ENCODE measurements around the gene AMDHD2. TPM values are rescaled to one million over a fixed set of nuclear protein-coding genes. Genes with fewer than 3 reads are reported as not detected.

AMDHD2 gene, protein sequence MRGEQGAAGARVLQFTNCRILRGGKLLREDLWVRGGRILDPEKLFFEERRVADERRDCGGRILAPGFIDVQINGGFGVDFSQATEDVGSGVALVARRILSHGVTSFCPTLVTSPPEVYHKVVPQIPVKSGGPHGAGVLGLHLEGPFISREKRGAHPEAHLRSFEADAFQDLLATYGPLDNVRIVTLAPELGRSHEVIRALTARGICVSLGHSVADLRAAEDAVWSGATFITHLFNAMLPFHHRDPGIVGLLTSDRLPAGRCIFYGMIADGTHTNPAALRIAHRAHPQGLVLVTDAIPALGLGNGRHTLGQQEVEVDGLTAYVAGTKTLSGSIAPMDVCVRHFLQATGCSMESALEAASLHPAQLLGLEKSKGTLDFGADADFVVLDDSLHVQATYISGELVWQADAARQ
- polyA plus RNA-seq (2011; rRNA removed) = 9.5 and 15.9 TPM in 2 replicates
- polyA minus RNA-seq (2011; rRNA and poly(A)+ RNA removed) = 10.2 and 10.5 TPM in 2 replicates

DNA sequence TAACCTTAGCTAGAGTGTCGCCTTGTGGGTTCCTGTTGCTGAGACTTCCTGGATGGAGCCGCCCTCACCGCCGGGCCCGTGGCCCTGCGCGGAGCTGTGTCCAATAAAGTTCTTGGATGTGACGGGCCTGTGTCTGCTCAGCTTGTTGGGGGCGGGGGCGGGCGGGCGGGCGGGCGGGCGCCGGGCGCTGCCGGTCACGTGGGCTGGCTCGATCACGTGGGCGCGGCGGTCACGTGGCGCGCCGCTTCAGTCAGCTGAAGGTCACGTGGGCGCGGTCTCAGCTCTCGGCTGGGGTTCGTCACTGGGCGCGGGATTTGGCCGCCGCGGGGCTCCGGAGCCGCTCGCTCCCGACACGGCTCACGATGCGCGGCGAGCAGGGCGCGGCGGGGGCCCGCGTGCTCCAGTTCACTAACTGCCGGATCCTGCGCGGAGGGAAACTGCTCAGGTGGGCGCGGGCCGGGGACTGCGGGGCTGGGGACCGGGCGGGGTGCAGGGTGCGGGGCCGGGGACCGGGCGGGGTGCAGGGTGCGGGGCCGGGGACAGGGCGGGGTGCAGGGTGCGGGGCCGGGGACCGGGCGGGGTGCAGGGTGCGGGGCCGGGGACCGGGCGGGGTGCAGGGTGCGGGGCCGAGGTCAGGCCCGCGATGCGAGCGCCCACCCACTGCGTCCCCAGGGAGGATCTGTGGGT lies at the start of gene AMDHD2:
AMDHD2 (plus strand) TSS at position 275 of the 687 bp plus-strand sequence; CDS start at position 363, 88 bp downstream.
- TF ChIP-seq, protein P1, sequence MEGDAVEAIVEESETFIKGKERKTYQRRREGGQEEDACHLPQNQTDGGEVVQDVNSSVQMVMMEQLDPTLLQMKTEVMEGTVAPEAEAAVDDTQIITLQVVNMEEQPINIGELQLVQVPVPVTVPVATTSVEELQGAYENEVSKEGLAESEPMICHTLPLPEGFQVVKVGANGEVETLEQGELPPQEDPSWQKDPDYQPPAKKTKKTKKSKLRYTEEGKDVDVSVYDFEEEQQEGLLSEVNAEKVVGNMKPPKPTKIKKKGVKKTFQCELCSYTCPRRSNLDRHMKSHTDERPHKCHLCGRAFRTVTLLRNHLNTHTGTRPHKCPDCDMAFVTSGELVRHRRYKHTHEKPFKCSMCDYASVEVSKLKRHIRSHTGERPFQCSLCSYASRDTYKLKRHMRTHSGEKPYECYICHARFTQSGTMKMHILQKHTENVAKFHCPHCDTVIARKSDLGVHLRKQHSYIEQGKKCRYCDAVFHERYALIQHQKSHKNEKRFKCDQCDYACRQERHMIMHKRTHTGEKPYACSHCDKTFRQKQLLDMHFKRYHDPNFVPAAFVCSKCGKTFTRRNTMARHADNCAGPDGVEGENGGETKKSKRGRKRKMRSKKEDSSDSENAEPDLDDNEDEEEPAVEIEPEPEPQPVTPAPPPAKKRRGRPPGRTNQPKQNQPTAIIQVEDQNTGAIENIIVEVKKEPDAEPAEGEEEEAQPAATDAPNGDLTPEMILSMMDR (IDR thresholded peaks at IDR 0.05; ENCODE audit: insufficient read depth, low read depth, low read length) = no peak
- Histone ChIP-seq H3K4me3 (ENCODE audit: low read depth, low read length) (peak within 1 kb of the TSS; percentile 63), H3K36me3 (ENCODE audit: control insufficient read depth, insufficient read depth, low read length) (peaks cover 18% of the 10 kb centered on the region), H3K27me3 (ENCODE audit: control insufficient read depth, insufficient read depth, low read length) (no peaks in the 10 kb centered on the region)
- POLR2A ChIA-PET = interaction anchor here (0.8 kb wide), 1 partner anchor 503 kb away, joined by 3 read pairs; no protein-coding TSS in a partner anchor
- peak; percentile 42 for DNase-seq (ENCODE audit: low read depth)
- CTCF ChIA-PET = interaction anchor here (0.6 to 0.8 kb wide), 3 partner anchors 9 to 32 kb away, joined by 3 read pairs; partner anchors contain the start of gene CEMP1

DNA sequence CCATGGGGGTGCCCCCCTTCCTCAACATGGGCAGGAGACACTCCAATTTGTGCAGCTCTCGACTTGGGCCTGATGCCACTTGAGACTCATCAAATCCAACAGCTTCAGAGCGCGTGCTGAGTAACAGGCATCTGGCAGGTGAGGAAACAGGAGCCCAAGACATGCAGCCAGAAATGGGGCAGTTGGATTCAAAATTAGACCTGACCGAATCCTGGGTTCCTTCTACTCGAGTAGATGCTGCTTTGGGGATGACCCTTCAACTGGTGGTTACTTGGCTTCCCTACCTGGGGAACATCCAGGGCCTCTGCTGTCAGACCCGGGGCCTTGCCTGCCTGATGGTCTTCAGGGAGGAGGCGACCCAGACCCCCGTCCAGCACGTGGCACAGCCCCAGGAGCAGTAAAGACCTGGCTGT lies 49.6 kb upstream of the AMDHD2 start:
- no peak for DNase-seq (ENCODE audit: low read depth)

DNA sequence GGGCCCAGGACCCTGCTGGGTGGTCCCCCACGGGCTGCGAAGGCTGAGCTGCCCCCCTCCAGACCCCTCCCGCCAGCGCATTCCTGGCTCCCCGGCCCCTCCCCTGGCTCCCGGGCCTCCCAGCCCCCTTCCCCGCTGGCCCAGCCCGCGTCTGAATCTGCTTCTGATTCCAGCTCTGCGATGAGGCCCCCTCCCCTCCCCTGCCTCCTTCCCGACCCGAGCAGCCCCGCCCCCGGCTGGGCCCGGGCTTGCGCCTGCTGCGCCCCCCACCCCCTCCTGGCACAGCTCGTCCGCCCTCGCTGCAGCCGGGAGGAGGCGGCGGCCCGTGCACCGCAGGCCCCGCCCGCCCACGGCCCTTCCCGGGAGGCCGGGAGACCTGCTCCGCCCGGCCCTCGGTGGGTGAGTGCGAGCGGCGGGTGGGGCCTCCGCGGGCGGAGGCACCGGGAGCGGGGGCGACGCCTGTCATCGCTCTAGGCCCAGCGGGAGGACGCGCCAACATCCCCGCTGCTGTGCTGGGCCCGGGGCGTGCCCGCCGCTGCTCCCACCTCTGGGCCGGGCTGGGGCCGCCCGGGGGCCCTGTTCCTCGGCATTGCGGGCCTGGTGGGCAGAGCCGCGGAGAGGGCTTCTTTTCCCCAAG lies 49.0 kb upstream of the AMDHD2 start, which contains the start of gene NTN3:
NTN3 (plus strand) TSS at position 282 of the 637 bp plus-strand sequence. CDS start 405 bp downstream, outside the sequence.
- ChIA-PET POLR2A (no interaction called here), CTCF (interaction anchor here (1.1 to 1.3 kb wide), 2 partner anchors 12 to 30 kb away, joined by 3 to 4 read pairs; no protein-coding TSS in a partner anchor)
- no peaks in the 10 kb centered on the region; the same call in 1 of the 2 replicates for H3K36me3 ChIP-seq (ENCODE audit: control insufficient read depth, insufficient read depth, low read length)
- H3K4me3 ChIP-seq (ENCODE audit: low read depth, low read length) = peak within 1 kb of the TSS; percentile 17
- TF ChIP-seq, protein P1 (IDR thresholded peaks at IDR 0.05; ENCODE audit: insufficient read depth, low read depth, low read length) = no peak
- H3K27me3 ChIP-seq (ENCODE audit: control insufficient read depth, insufficient read depth, low read length) = no peaks in the 10 kb centered on the region
- DNase-seq (ENCODE audit: low read depth) = no peak

More for the DNA sequence above, 49.6 kb upstream of the AMDHD2 start:
- ChIA-PET CTCF (interaction anchor here (0.6 to 1.3 kb wide), 4 partner anchors 12 to 131 kb away, joined by 3 to 4 read pairs (median 3); partner anchors contain the start of gene ABCA3), POLR2A (no interaction called here)
- TF ChIP-seq, protein P1 (IDR thresholded peaks at IDR 0.05; ENCODE audit: insufficient read depth, low read depth, low read length) = no peak
- no peaks in the 10 kb centered on the region for H3K27me3 ChIP-seq (ENCODE audit: control insufficient read depth, insufficient read depth, low read length)
- no peak overlapping the region for H3K4me3 ChIP-seq (ENCODE audit: low read depth, low read length)
- H3K36me3 ChIP-seq (ENCODE audit: control insufficient read depth, insufficient read depth, low read length) = no peaks in the 10 kb centered on the region; the same call in 1 of the 2 replicates

DNA sequence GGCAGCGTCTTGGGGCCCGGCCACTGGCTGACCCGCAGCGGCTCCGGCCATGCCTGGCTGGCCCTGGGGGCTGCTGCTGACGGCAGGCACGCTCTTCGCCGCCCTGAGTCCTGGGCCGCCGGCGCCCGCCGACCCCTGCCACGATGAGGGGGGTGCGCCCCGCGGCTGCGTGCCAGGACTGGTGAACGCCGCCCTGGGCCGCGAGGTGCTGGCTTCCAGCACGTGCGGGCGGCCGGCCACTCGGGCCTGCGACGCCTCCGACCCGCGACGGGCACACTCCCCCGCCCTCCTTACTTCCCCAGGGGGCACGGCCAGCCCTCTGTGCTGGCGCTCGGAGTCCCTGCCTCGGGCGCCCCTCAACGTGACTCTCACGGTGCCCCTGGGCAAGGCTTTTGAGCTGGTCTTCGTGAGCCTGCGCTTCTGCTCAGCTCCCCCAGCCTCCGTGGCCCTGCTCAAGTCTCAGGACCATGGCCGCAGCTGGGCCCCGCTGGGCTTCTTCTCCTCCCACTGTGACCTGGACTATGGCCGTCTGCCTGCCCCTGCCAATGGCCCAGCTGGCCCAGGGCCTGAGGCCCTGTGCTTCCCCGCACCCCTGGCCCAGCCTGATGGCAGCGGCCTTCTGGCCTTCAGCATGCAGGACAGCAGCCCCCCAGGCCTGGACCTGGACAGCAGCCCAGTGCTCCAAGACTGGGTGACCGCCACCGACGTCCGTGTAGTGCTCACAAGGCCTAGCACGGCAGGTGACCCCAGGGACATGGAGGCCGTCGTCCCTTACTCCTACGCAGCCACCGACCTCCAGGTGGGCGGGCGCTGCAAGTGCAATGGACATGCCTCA lies 48.3 kb upstream of the AMDHD2 start:
- DNase-seq (ENCODE audit: low read depth) = no peak
- ChIA-PET CTCF (interaction anchor here (1.1 kb wide), 1 partner anchor 11 kb away, joined by 3 read pairs; no protein-coding TSS in a partner anchor), POLR2A (no interaction called here)
- peak overlapping the region; percentile 17 for H3K4me3 ChIP-seq (ENCODE audit: low read depth, low read length)
- TF ChIP-seq, protein P1 (IDR thresholded peaks at IDR 0.05; ENCODE audit: insufficient read depth, low read depth, low read length) = no peak
- no peaks in the 10 kb centered on the region; the same call in 1 of the 2 replicates for H3K36me3 ChIP-seq (ENCODE audit: control insufficient read depth, insufficient read depth, low read length)
- H3K27me3 ChIP-seq (ENCODE audit: control insufficient read depth, insufficient read depth, low read length) = no peaks in the 10 kb centered on the region
